COR-L47 (cell line): ENCODE results near the gene MYLK3.
"Not testable (repeated sequence)": the region's sequence is repeated elsewhere in the genome, so short reads cannot be mapped to it uniquely, and the experiment has no call there.

ENCODE experiments used
- DNase-seq: peaks from one replicate; lab custom pipeline; 2025; lab: John Stamatoyannopoulos, UW

Gene MYLK3

DNA sequence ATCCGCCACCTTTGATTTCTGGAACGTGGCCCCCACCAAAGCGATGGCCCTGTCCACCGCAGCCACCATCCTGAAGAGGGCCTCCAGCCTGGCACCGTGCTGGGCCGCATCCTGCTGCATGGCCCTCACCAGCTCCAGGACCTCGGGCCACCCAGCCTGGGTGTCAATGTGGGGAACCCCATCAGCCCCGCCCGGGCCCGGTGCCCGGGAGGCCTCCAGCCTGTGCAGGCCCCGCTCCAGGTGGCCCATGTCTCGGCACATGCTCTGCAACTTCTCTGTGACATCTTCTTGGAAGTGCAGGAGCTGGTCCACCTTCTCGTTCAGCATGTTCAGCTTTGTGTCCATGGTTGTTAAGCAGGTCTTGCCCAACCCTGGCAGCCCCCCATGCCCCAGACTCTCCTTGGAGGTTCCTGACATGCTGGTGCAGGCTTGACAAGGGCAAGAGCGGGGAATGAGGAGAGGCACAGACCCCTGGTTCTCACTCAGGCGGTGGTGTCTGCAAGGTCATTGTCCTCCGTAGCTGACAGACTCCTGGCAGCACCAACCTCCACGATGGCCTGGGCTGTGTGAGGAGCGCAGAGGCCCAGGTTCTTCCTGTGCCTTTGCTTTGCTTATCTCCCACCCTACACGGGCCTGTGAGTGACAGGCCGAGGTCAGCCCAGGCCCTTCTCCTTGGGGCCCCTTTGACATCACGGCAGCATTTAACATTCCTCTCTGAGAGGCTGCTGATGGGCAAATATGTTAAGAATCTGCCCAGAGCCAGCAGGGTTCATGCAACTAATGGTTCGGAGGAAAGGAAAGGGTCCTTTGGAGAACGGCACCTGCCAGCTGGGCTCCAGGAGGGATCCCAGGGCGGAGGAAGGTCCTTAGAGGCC, at the start of gene MYLK3:
Gene MYLK3, minus strand, starts transcription at position 568 of the 875 bp plus-strand sequence. Its CDS starts 151 bp downstream, at position 417.
- DNase-seq = no peak

GRCh38 chr16:46797501-46797900, 49.4 kb upstream of the MYLK3 start:
- no peak for DNase-seq

GRCh38 chr16:46796764-46797269, 48.7 kb upstream of the MYLK3 start:
- DNase-seq = no peak

- DNase-seq = no peak
These were observed 45.7 kb upstream of the MYLK3 start for GRCh38 chr16:46793841-46794240.

GRCh38 chr16:46790599-46791270, 42.6 kb upstream of the MYLK3 start:
- no peak for DNase-seq

- DNase-seq = peak; percentile 11
These were observed 41.6 kb upstream of the MYLK3 start for GRCh38 chr16:46789499-46790414.

GRCh38 chr16:46788891-46789474, 40.8 kb upstream of the MYLK3 start:
- no peak for DNase-seq

- no peak for DNase-seq
These were observed 39.8 kb upstream of the MYLK3 start for GRCh38 chr16:46787909-46788308.

DNA sequence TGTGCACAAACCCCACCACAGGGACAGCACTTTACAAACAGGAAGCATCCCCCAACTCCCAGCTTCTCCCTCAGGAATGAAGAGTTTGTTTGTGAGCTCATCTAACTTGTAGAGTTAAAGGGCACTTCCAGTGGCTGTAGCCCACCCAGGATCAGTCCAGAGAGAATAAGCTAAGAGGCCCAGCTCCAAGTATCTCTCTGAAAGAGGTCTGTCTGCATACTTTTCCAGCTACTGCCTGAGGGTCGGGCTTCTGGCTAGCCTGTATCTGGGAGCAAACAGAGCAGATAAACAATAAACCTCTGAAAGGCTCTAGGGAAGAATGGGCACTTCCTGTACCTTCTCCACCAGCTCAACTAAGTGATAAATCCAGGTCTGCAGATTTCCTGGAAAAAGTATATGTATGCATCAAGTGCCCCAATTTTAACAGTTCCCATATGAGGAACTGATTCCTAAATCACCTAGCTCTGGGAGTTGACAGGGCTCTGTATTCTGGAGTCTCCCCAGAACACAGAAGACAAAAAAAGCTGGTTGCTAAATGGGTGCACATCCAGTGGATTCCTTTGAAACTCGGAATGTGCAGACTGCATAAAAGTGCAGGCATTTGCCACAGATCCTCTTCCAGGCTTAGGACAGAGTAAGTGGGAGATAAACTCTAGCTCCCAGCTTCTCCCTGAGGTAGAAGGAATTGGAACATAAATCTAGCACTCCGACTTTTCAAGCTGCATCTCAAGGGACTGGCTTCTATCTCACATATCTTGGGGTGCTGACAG, 37.1 kb upstream of the MYLK3 start:
- DNase-seq = no peak

DNA sequence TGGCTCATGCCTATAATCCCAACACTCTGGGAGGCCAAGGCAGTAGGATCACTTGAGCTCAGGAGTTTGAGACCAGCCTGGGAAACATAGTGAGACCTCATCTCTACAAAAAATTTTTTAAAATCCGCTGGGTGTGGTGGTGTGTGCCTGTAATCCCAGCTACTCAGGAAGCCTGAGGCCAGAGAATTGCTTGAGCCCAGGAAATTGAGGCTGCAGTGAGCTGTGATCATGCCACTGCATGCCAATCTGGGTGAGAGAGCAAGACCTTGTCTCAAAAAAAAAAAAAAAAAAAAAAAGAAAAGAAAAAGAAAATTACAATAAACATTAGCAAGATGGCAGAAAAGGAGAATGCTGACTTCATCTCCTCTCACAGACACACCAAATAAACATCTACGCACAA, 36.4 kb upstream of the MYLK3 start:
- not testable (repeated sequence) for DNase-seq

GRCh38 chr16:46783800-46784199, 35.7 kb upstream of the MYLK3 start:
- no peak for DNase-seq

- DNase-seq = no peak
These were observed 34.2 kb upstream of the MYLK3 start for GRCh38 chr16:46782320-46782719.

GRCh38 chr16:46777804-46778203, 29.7 kb upstream of the MYLK3 start:
- DNase-seq = no peak

DNA sequence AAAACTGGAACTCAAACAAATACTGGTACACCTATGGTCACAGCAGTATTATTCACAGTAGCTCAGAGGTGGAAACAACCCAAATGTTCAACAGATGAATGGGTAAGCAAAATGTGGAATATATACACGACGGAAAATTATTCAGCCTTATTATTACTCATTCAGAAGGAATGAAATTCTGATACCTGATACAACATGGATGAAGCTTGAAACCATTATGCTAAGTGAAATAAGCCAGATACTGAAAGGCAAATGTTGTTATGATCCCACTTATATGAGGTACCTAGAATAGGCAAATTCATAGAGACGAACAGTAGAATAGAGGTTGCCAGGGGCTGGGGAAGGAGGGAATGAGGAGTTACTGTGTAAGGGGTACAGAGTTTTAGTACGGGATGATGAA, 27.1 kb upstream of the MYLK3 start:
- no peak for DNase-seq

GRCh38 chr16:46774743-46775177, 26.6 kb upstream of the MYLK3 start:
- DNase-seq = no peak

GRCh38 chr16:46772463-46772862, 24.3 kb upstream of the MYLK3 start:
- DNase-seq = no peak

GRCh38 chr16:46768809-46769208, 20.7 kb upstream of the MYLK3 start:
- DNase-seq = peak; percentile 89

DNA sequence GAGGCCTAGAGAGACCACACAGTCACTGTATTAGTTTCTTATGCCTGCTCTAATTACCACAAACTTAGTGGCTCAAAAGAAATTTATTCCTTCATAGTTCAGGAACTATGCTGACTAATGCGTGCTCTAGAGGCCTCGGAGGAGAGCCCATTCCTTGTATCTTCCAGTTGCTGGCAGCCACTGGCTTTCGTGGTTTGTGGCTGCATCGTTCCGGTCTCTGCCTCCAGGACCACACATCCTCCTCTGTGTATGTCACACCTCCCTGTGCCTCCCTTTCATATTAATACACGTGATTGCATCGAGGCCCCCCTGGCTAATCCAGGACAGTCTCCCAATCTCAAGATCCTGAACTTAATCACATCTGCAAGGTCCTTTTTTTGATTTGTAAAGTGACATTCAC, 16.9 kb upstream of the MYLK3 start:
- no peak for DNase-seq

DNA sequence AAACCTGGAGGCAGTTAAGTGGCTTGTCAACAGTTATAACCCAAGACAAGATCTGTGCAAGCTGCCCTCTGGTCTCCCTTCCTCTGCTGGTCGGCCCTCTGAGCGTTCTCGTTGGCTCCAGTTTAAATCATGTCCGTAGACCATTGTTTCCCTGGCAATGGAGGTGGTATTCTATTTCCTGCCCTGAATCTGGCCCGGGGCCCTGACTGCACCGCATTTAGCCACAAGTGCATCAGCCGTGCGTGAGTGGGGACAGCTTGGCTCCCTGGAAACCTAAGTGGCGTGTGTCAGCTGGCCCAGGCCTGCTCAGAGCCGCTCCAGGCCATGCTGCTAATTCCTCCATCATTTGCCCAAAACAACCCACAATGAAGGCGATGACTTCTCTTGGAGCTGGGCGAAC, 15.0 kb upstream of the MYLK3 start:
- DNase-seq = no peak

- DNase-seq = peak; percentile 13
These were observed 14.4 kb upstream of the MYLK3 start for GRCh38 chr16:46762583-46762982.

DNA sequence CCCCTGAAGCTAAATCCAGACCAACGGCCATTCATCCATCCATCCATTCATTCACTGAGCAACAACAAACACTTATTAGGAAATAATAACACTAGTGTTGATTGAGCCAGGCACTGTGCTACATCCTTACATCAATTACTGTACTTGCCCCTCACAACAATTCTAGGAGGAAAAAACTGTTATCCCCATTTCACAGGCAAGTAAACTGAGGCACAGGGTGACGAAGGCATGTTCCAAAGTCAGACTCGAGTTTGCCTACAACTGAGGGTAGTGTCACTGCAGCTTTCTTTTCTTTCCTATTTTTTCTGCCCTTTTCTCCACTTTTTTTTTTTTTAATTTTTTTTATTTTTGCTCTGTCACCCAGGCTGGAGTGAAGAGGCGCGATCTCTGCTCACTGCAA, 11.2 kb upstream of the MYLK3 start:
- DNase-seq = no peak
